K562 (cell line): Measurements from ENCODE around the gene DLX2. TPM values are rescaled to one million over a fixed set of nuclear protein-coding genes. Genes with fewer than 3 reads are reported as not detected.

ENCODE experiments used
- CHD4 ChIP-seq: fragments of 200-600 bp; sonication (generic); IDR thresholded peaks from 3 replicates; pipeline ENCODE4 v1.6.1; 2012; ENCODE audit warnings: low read depth, mild to moderate bottlenecking, mixed read lengths, low read length, inconsistent platforms; ENCODE audit not compliant: insufficient read depth, insufficient replicate concordance, poor library complexity, severe bottlenecking
- CREB1 ChIP-seq, 2 experiments: sonication (generic) in 1 of 2; formaldehyde crosslinking in 1 of 2; IDR thresholded peaks; 2 replicates each; pipeline versions ENCODE4 v1.6.1 to v1.8.0; 2012 to 2022; ENCODE audit warnings: inconsistent platforms in 1 of 2, mild to moderate bottlenecking in 1 of 2, missing genetic modification reagents in 1 of 2, moderate library complexity in 1 of 2
- ESRRB ChIP-seq: fragments of 250-450 bp; sonication (Bioruptor Pico); IDR thresholded peaks from 2 replicates; pipeline ENCODE4 v1.5.0; 2020; ENCODE audit warnings: mild to moderate bottlenecking, moderate library complexity, borderline replicate concordance
- EZH2 ChIP-seq: IDR thresholded peaks from 2 replicates; pipeline ENCODE4 v1.6.1; 2012; ENCODE audit warnings: low read depth, mild to moderate bottlenecking, inconsistent platforms, low read length, borderline replicate concordance
- HDAC6 ChIP-seq: IDR thresholded peaks from 2 replicates; pipeline ENCODE4 v1.6.1; 2012; ENCODE audit warnings: low read depth, mild to moderate bottlenecking, control low read depth, inconsistent platforms, low read length, moderate library complexity
- HMGN3 ChIP-seq: IDR thresholded peaks from 2 replicates; pipeline ENCODE4 v1.6.1; 2011; ENCODE audit warnings: borderline replicate concordance, low read depth, mild to moderate bottlenecking, mixed read lengths, low read length; ENCODE audit not compliant: insufficient read length; ENCODE audit errors: extremely low read depth
- HNRNPK ChIP-seq: fragments of 200-400 bp; formaldehyde crosslinking; IDR thresholded peaks from one replicate; pipeline ENCODE4 v1.6.1; 2018; ENCODE audit warnings: mild to moderate bottlenecking, low read depth, low read length; ENCODE audit not compliant: poor library complexity, severe bottlenecking
- KAT2B ChIP-seq: IDR thresholded peaks from one replicate; pipeline ENCODE4 v1.6.1; 2012; ENCODE audit warnings: low read depth, mild to moderate bottlenecking, control low read depth, inconsistent platforms, low read length, moderate library complexity
- KAT8 ChIP-seq: fragments of 450-650 bp; IDR thresholded peaks from 2 replicates; pipeline ENCODE4 v1.6.1; 2016; ENCODE audit warnings: low read depth, mild to moderate bottlenecking
- MCM2 ChIP-seq: fragments of 450-650 bp; IDR thresholded peaks from 2 replicates; pipeline ENCODE4 v1.6.1; 2017; ENCODE audit warnings: low read depth, mild to moderate bottlenecking
- MCM3 ChIP-seq: fragments of 450-650 bp; IDR thresholded peaks from 2 replicates; pipeline ENCODE4 v1.6.1; 2016
- NCOA4 ChIP-seq: fragments of 450-650 bp; IDR thresholded peaks from 2 replicates; pipeline ENCODE4 v1.6.1; 2018; ENCODE audit warnings: mild to moderate bottlenecking; ENCODE audit not compliant: partially characterized antibody
- NCOA6 ChIP-seq: fragments of 450-650 bp; IDR thresholded peaks from 2 replicates; pipeline ENCODE4 v1.6.1; 2017; ENCODE audit warnings: mild to moderate bottlenecking
- NFXL1 ChIP-seq: fragments of 450-650 bp; formaldehyde crosslinking; IDR thresholded peaks from 2 replicates; pipeline ENCODE4 v1.4.0; 2021; ENCODE audit warnings: mild to moderate bottlenecking
- PCBP1 ChIP-seq: fragments of 200-400 bp; formaldehyde crosslinking; IDR thresholded peaks from 2 replicates; pipeline ENCODE4 v1.6.1; 2018; ENCODE audit warnings: mild to moderate bottlenecking, low read depth, low read length; ENCODE audit not compliant: poor library complexity, severe bottlenecking
- POLR2A ChIP-seq: fragments of 450-650 bp; conservative IDR thresholded peaks from 2 replicates; pipeline ENCODE4 v1.6.1; 2016
- SIRT6 ChIP-seq: IDR thresholded peaks from one replicate; pipeline ENCODE4 v1.6.1; 2012; ENCODE audit warnings: low read depth, mild to moderate bottlenecking, control low read depth, inconsistent platforms, low read length, moderate library complexity
- ZBTB1 ChIP-seq: sonication (generic); formaldehyde crosslinking; IDR thresholded peaks from 2 replicates; pipeline ENCODE4 v1.8.1; 2023; ENCODE audit warnings: missing genetic modification reagents, low read depth, mild to moderate bottlenecking, borderline replicate concordance
- ZBTB11 ChIP-seq, 3 experiments: fragments of 200-800 bp in 1 of 3; fragments of 250-450 bp in 1 of 3; fragments of 450-650 bp in 1 of 3; sonication (Bioruptor Pico) in 1 of 3; sonication (Bioruptor generic) in 1 of 3; formaldehyde crosslinking in 1 of 3; IDR thresholded peaks; 2 replicates each; pipeline versions ENCODE4 v1.6.1 to v1.8.0; 2016 to 2022; ENCODE audit warnings: mild to moderate bottlenecking in 2 of 3, missing genetic modification characterization in 2 of 3, missing compliant biosample characterization in 1 of 3, moderate library complexity in 1 of 3
- ZNF124 ChIP-seq: sonication (generic); formaldehyde crosslinking; IDR thresholded peaks from 2 replicates; pipeline ENCODE4 v1.8.1; 2022; ENCODE audit warnings: missing genetic modification reagents
- ZNF175 ChIP-seq: fragments of 200-800 bp; sonication (Bioruptor generic); IDR thresholded peaks from 2 replicates; pipeline ENCODE4 v1.6.1; 2016; ENCODE audit warnings: low read depth, mild to moderate bottlenecking, missing genetic modification characterization, missing compliant biosample characterization
- ZNF217 ChIP-seq: sonication (generic); formaldehyde crosslinking; IDR thresholded peaks from 2 replicates; pipeline ENCODE4 v1.8.0; 2022; ENCODE audit warnings: mild to moderate bottlenecking, missing genetic modification reagents
- ZNF316 ChIP-seq: fragments of 450-650 bp; IDR thresholded peaks from 2 replicates; pipeline ENCODE4 v1.6.1; 2016
- polyA plus RNA-seq, 8 experiments: library from polyadenylated mRNA; depleted of rRNA in 4 of 8; stranded (reverse) in 5 of 8; unstranded in 3 of 8; fragments of >200 nt; fragmentation: Nextera tagmentation in 2 of 8; fragmentation: Illumina TruSeq in 1 of 8; extraction: Ambion mirVana in 2 of 8; extraction: Trizol in 1 of 8; gene quantifications; 2 replicates each; pipeline versions ENCODE4 v1.2.1 to v1.2.3, GENCODE V29; 2011 to 2014; ENCODE audit warnings: inconsistent platforms in 1 of 8, missing spikeins in 1 of 8
- total RNA-seq, 7 experiments: library from RNA; depleted of rRNA in 6 of 7; stranded (reverse); fragments of >200 nt in 6 of 7; fragmentation: Illumina TruSeq in 2 of 7; extraction: Trizol in 2 of 7; gene quantifications; 2 replicates each; pipeline versions ENCODE4 v1.2.1 to v1.2.3, GENCODE V29; 2011 to 2021; ENCODE audit warnings: low replicate concordance in 1 of 7
- TF ChIP-seq, protein P1 (sequence below): IDR thresholded peaks from 3 replicates; pipeline ENCODE4 v1.6.1; 2011; ENCODE audit warnings: borderline replicate concordance, mild to moderate bottlenecking; ENCODE audit not compliant: insufficient read length, insufficient read depth

DLX2 gene
- total and polyA plus RNA-seq, 9 of the 15 experiments (the other 6 are each of a cell fraction or from before 2014, with no cell fraction given) = 0.14 to 4.3 (median 0.86) TPM

DNA sequence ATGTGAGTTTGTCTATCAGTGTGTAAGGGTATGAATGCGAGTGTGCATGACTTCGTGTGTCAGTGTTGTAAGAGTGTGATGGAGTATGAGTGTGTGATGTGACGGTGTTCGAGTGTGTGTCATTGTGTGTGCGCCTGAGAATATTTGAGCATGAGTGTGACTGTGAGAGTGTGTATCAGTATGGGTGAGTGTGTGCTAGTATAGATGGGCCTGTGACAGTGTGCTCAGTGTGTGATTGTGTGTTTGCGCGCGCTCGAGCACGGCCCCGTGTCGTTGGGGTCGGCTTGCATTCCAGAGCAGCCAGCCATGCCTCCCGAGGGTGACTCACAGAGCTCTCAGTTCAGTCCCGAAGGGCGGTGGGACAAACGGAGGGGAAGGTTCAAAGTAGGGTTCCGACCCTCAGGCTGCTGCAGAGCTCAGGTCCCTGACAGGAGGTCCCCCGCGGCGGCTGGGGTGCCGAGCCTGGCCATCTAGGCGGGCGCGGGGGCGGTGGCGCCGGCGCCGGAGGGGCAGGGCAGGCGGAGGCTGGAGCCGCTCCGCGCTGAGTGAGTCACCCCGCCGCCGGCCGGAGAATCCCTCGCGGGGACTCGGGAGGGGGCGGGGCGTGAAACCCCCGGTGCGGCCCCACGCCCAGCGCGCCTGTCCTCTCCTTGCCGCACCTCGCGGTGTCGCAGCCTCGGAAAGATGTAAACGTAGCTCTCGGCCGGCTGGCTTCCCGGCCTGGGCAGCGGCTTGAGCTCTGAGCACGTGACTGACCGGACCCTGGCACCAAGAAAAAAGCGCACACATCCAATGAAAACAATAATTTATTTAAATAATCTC, 3.8 kb downstream of the DLX2 start (continued):
- TF ChIP-seq CHD4 (peak; percentile 26), ZBTB1 (CRISPR knock-in tag) (no peak; the same call in 1 of the 2 replicates), ESRRB (no peak), ZNF217 (CRISPR knock-in tag) (no peak), CREB1 (IDR thresholded peaks at IDR 0.05) (peak; percentile 15; the same call in 1 of the 2 replicates), CREB1 (CRISPR knock-in tag; IDR thresholded peaks at IDR 0.05) (peak; percentile 49), PCBP1 (peak; percentile 53), HMGN3 (peak; percentile 97), NCOA4 (peak; percentile 36), ZBTB11 (CRISPR knock-in tag; IDR thresholded peaks at IDR 0.05) (peak in 1 of 3 experiments; percentile 67; a peak in 2 of 6 replicates), SIRT6 (no peak), EZH2 (no peak), HDAC6 (no peak), NCOA6 (no peak), ZNF124 (CRISPR knock-in tag) (no peak), HNRNPK (no peak), ZNF316 (no peak; the same call in 1 of the 2 replicates), NFXL1 (CRISPR knock-in tag) (no peak), ZNF175 (CRISPR knock-in tag) (peak; percentile 69; the same call in 1 of the 2 replicates), KAT8 (no peak), MCM2 (no peak), POLR2A (peak; percentile 56; the same call in 1 of the 2 replicates), MCM3 (no peak), KAT2B (no peak)
- TF ChIP-seq, protein P1, sequence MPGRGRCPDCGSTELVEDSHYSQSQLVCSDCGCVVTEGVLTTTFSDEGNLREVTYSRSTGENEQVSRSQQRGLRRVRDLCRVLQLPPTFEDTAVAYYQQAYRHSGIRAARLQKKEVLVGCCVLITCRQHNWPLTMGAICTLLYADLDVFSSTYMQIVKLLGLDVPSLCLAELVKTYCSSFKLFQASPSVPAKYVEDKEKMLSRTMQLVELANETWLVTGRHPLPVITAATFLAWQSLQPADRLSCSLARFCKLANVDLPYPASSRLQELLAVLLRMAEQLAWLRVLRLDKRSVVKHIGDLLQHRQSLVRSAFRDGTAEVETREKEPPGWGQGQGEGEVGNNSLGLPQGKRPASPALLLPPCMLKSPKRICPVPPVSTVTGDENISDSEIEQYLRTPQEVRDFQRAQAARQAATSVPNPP = no peak
